Panc1 (cell line): ENCODE data around the gene NKX6-2. TPM values are rescaled to one million over a fixed set of nuclear protein-coding genes. Genes with fewer than 3 reads are reported as not detected.
A peak's percentile ranks its signal among the peaks of the same experiment; 100 is the strongest.

Source experiments
- ATAC-seq: fragments of 200-7000 bp; cut with Tn5 transposase; 2 replicates; pipeline ENCODE4 v1.9.1; 2020; ENCODE audit warnings: mild to moderate bottlenecking, moderate library complexity
- BruUV-seq: library from RNA; stranded (reverse); fragments of 400-500 nt; replicated peaks from 2 replicates; lab custom pipeline; 2021; lab: Mats Ljungman, UMichigan
- CTCF ChIA-PET: fragments of 300-600 bp; sonication (Branson Sonifier 250); formaldehyde crosslinking; loops from one replicate; lab custom pipeline; 2022; ENCODE audit warnings: antibody characterized with exemption; lab: Charles Lee
- POLR2A ChIA-PET: fragments of 300-600 bp; sonication (Branson Sonifier 250); formaldehyde crosslinking; loops from one replicate; lab custom pipeline; 2022; ENCODE audit warnings: antibody characterized with exemption; lab: Charles Lee
- DNase-seq: peaks from one replicate; pipeline ENCODE4 v3.0.0-alpha.2; 2010; ENCODE audit warnings: low read depth, low spot score
- H3K27ac ChIP-seq: 2 replicates; pipeline ENCODE4 v1.5.1; 2011; ENCODE audit warnings: mild to moderate bottlenecking, low read length, inconsistent platforms
- H3K27me3 ChIP-seq: fragments of 200-500 bp; sonication (Bioruptor generic); 2 replicates; pipeline ENCODE4 v1.6.0; 2014; ENCODE audit warnings: low read length, inconsistent platforms; ENCODE audit not compliant: control insufficient read depth, insufficient read depth
- H3K36me3 ChIP-seq: fragments of 200-500 bp; sonication (Bioruptor generic); 2 replicates; pipeline ENCODE4 v1.5.1; 2014; ENCODE audit warnings: inconsistent platforms, mild to moderate bottlenecking, low read length, moderate library complexity; ENCODE audit not compliant: control insufficient read depth, insufficient read depth
- H3K4me1 ChIP-seq: 2 replicates; pipeline ENCODE4 v1.5.1; 2011; ENCODE audit warnings: inconsistent platforms, mild to moderate bottlenecking, low read length, moderate library complexity; ENCODE audit not compliant: control insufficient read depth, insufficient read depth
- H3K4me3 ChIP-seq, 2 experiments: 2 replicates each; pipeline ENCODE4 v1.5.1; 2011 to 2012; ENCODE audit warnings: low read depth in 2 of 2, low read length in 2 of 2, mild to moderate bottlenecking in 2 of 2, inconsistent platforms in 1 of 2, moderate library complexity in 1 of 2
- H3K9me3 ChIP-seq: fragments of 200-500 bp; sonication (Bioruptor generic); 2 replicates; pipeline ENCODE4 v1.5.1; 2014; ENCODE audit warnings: low read depth, mild to moderate bottlenecking, inconsistent platforms, low read length, moderate library complexity; ENCODE audit not compliant: control insufficient read depth, insufficient read depth
- CTCF ChIP-seq: fragments of 450-650 bp; IDR thresholded peaks from 2 replicates; pipeline ENCODE4 v1.5.1; 2017; ENCODE audit warnings: mild to moderate bottlenecking
- POLR2AphosphoS5 ChIP-seq: IDR thresholded peaks from 2 replicates; pipeline ENCODE4 v1.6.1; 2012; ENCODE audit warnings: mild to moderate bottlenecking, low read depth, low read length, moderate library complexity
- REST ChIP-seq, 2 experiments: IDR thresholded peaks; 2 replicates each; pipeline ENCODE4 v1.6.1; 2011 to 2012; ENCODE audit warnings: low read depth in 2 of 2, control low read depth in 1 of 2, low read length in 1 of 2, mild to moderate bottlenecking in 1 of 2, moderate library complexity in 1 of 2; ENCODE audit not compliant: insufficient read depth in 1 of 2
- SIN3A ChIP-seq: IDR thresholded peaks from 2 replicates; pipeline ENCODE4 v1.6.1; 2012; ENCODE audit warnings: low read depth, mild to moderate bottlenecking, low read length, moderate library complexity, borderline replicate concordance; ENCODE audit not compliant: insufficient read depth
- TCF7L2 ChIP-seq: IDR thresholded peaks from 2 replicates; pipeline ENCODE4 v1.6.1; 2011; ENCODE audit warnings: mild to moderate bottlenecking, low read depth, low read length, inconsistent platforms
- in situ Hi-C: cut with HindIII; loops from 2 replicates; pipeline ENCODE4 v1.10.0; 2016; ENCODE audit warnings: low sequenced_read_pairs, low pct_unique_long_range_greater_than_20kb
- intact Hi-C: fragments of 100-400 bp; cut with micrococcal nuclease; formaldehyde crosslinking; loops from one replicate; pipeline ENCODE4 v1.10.0; 2022; ENCODE audit not compliant: unreplicated experiment
- total RNA-seq: library from RNA; stranded (reverse); gene quantifications from one replicate; pipeline ENCODE4 v1.2.1, GENCODE V29; 2021; ENCODE audit not compliant: unreplicated experiment

The NKX6-2 gene
- total RNA-seq, 1 experiment from 2014 or later: 1.6 TPM

- in situ Hi-C loops: no loop called here
These were observed 1.7 kb upstream of the NKX6-2 start for GRCh38 chr10:132787495-132788179.

More at GRCh38 chr10:132787495-132788179, 1.7 kb upstream of the NKX6-2 start:
- no TSS peak for BruUV-seq
- POLR2A ChIA-PET: no interaction called here
- H3K4me3 ChIP-seq: peak overlapping the region; percentile 34 to 51
- intact Hi-C loops: loop anchor here (5.0 kb wide), 1 partner anchor 125 kb away; no protein-coding TSS in a partner anchor
- H3K27me3 ChIP-seq: no peaks in the 10 kb centered on the region; the same call in 1 of the 2 replicates
- no peaks in the 10 kb centered on the region for H3K36me3 ChIP-seq
- ATAC-seq (peak; percentile 74), DNase-seq (no peak)
- no peaks in the 10 kb centered on the region for H3K9me3 ChIP-seq
- no peak overlapping the region for H3K27ac ChIP-seq
- H3K4me1 ChIP-seq: peaks cover 7% of the 10 kb centered on the region; the same call in 1 of the 2 replicates
- TF ChIP-seq SIN3A: no peak
- TF ChIP-seq CTCF: no peak
- no peak for TF ChIP-seq POLR2AphosphoS5
- TF ChIP-seq REST (IDR thresholded peaks at IDR 0.05; ENCODE audit: insufficient read depth in 1 of 2, low read depth in 2 of 2, low read length in 1 of 2): no peak
- TF ChIP-seq TCF7L2: no peak
- CTCF ChIA-PET: interaction anchor here (0.6 kb wide), 1 partner anchor 133 kb away, joined by 7 read pairs; no protein-coding TSS in a partner anchor
